ENCODE measurements around the gene WDR82. TPM values are rescaled to one million over a fixed set of nuclear protein-coding genes. Genes with fewer than 3 reads are reported as not detected.

The WDR82 gene
- 100 to 1,000 TPM; 108 to 131 (median 109) TPM for total RNA-seq
- 88.2 TPM for total RNA-seq (2013)

GRCh38 chr3:52278510-52279069 lies at the start of gene WDR82:
Gene WDR82, minus strand, starts transcription at chr3:52278649. Its CDS starts 288 bp downstream, at chr3:52278361.
- Mint-ChIP-seq H3K27me3 (ENCODE audit: low read depth in 2 of 2) (peaks cover 0 to 3% of the 10 kb centered on the region in 2 donors), H3K27ac (peak within 1 kb of the TSS; percentile 90 to 98), H3K9me3 (no peaks in the 10 kb centered on the region), H3K4me3 (peak within 1 kb of the TSS; percentile 94), H3K36me3 (no peaks in the 10 kb centered on the region), H3K4me1 (peaks cover 62 to 77% of the 10 kb centered on the region in 2 donors)
- no peaks in the 10 kb centered on the region for H3K27me3 ChIP-seq (ENCODE audit: control insufficient read depth, insufficient read depth, low read length)
- WGBS (ENCODE audit: insufficient coverage) = under 1% methylated on average over 58 of the region's 58 CpGs
- peak within 1 kb of the TSS; percentile 97 for H3K4me3 ChIP-seq (ENCODE audit: low read length)
- intact Hi-C loops (cut with micrococcal nuclease) = loop anchor here (1.0 to 5.0 kb wide), 4 partner anchors 9 to 39 kb away; partner anchors contain the start of genes GLYCTK and TWF2
- H3K4me1 ChIP-seq (ENCODE audit: control insufficient read depth, insufficient read depth, low read length) = peaks cover 66% of the 10 kb centered on the region
- peak; percentile 98 for DNase-seq
- H3K9me3 ChIP-seq (ENCODE audit: control insufficient read depth, insufficient read depth, low read length) = no peaks in the 10 kb centered on the region
- peak within 1 kb of the TSS; percentile 97 for H3K27ac ChIP-seq (ENCODE audit: low read length)
- H3K36me3 ChIP-seq (ENCODE audit: control insufficient read depth, insufficient read depth, low read length) = peaks cover 10% of the 10 kb centered on the region
- no peak for TF ChIP-seq CTCF (IDR thresholded peaks at IDR 0.05)
- peak; percentile 78 to 94 (median 84) for ATAC-seq

GRCh38 chr3:52327486-52328290 lies 49.2 kb upstream of the WDR82 start:
- no peak for TF ChIP-seq CTCF (IDR thresholded peaks at IDR 0.05)
- Mint-ChIP-seq H3K4me3 (no peak overlapping the region), H3K27me3 (ENCODE audit: low read depth in 2 of 2) (no peaks in the 10 kb centered on the region), H3K9me3 (no peaks in the 10 kb centered on the region), H3K27ac (no peak overlapping the region), H3K36me3 (no peaks in the 10 kb centered on the region), H3K4me1 (peaks cover 4 to 5% of the 10 kb centered on the region in 2 donors)
- Histone ChIP-seq H3K27me3 (ENCODE audit: control insufficient read depth, insufficient read depth, low read length) (no peaks in the 10 kb centered on the region), H3K36me3 (ENCODE audit: control insufficient read depth, insufficient read depth, low read length) (peaks cover 8% of the 10 kb centered on the region), H3K4me3 (ENCODE audit: low read length) (no peak overlapping the region), H3K9me3 (ENCODE audit: control insufficient read depth, insufficient read depth, low read length) (no peaks in the 10 kb centered on the region), H3K27ac (ENCODE audit: low read length) (no peak overlapping the region), H3K4me1 (ENCODE audit: control insufficient read depth, insufficient read depth, low read length) (no peaks in the 10 kb centered on the region)
- ATAC-seq (no peak), DNase-seq (no peak)
- 91% methylated on average over 5 of the region's 5 CpGs for WGBS (ENCODE audit: insufficient coverage)
- intact Hi-C loops (cut with micrococcal nuclease) = no loop called here

GRCh38 chr3:52326976-52327375 lies 48.5 kb upstream of the WDR82 start:
- H3K27me3 Mint-ChIP-seq (ENCODE audit: low read depth in 2 of 2) = no peaks in the 10 kb centered on the region
- Histone ChIP-seq H3K27me3 (ENCODE audit: control insufficient read depth, insufficient read depth, low read length) (no peaks in the 10 kb centered on the region), H3K4me1 (ENCODE audit: control insufficient read depth, insufficient read depth, low read length) (no peaks in the 10 kb centered on the region), H3K4me3 (ENCODE audit: low read length) (no peak overlapping the region), H3K27ac (ENCODE audit: low read length) (no peak overlapping the region), H3K36me3 (ENCODE audit: control insufficient read depth, insufficient read depth, low read length) (peaks cover 2% of the 10 kb centered on the region), H3K9me3 (ENCODE audit: control insufficient read depth, insufficient read depth, low read length) (no peaks in the 10 kb centered on the region)
- H3K36me3 Mint-ChIP-seq = no peaks in the 10 kb centered on the region
- WGBS (ENCODE audit: insufficient coverage) = 92% methylated on average over 6 of the region's 6 CpGs
- intact Hi-C loops (cut with micrococcal nuclease) = no loop called here
- ATAC-seq = no peak
- H3K9me3 Mint-ChIP-seq = no peaks in the 10 kb centered on the region
- H3K4me3 Mint-ChIP-seq = no peak overlapping the region
- no peak for TF ChIP-seq CTCF (IDR thresholded peaks at IDR 0.05)
- DNase-seq = no peak
- no peak overlapping the region for H3K27ac Mint-ChIP-seq
- H3K4me1 Mint-ChIP-seq = peaks cover 4 to 7% of the 10 kb centered on the region in 2 donors

Data from natural killer cell (primary cell).